PC-3 (cell line): ENCODE results near the gene TM4SF4. TPM values are rescaled to one million over a fixed set of nuclear protein-coding genes. Genes with fewer than 3 reads are reported as not detected.
A peak's percentile ranks its signal among the peaks of the same experiment; 100 is the strongest.

Experiments used
- ATAC-seq: fragments of 200-7000 bp; cut with Tn5 transposase; 2 replicates; pipeline ENCODE4 v1.9.1; 2020; ENCODE audit warnings: mild to moderate bottlenecking, moderate library complexity
- BruUV-seq: library from RNA; stranded (reverse); fragments of 400-500 nt; replicated peaks from 2 replicates; lab custom pipeline; 2021; lab: Mats Ljungman, UMichigan
- CTCF ChIA-PET: fragments of 300-600 bp; sonication (Branson Sonifier 250); formaldehyde crosslinking; loops from one replicate; lab custom pipeline; 2022; ENCODE audit warnings: antibody characterized with exemption; lab: Charles Lee
- POLR2A ChIA-PET: fragments of 300-600 bp; sonication (Branson Sonifier 250); formaldehyde crosslinking; loops from one replicate; lab custom pipeline; 2022; ENCODE audit warnings: antibody characterized with exemption; ENCODE audit not compliant: unreplicated experiment; lab: Charles Lee
- DNase-seq: peaks from one replicate; pipeline ENCODE4 v3.0.0-alpha.2; 2015
- H2AFZ ChIP-seq: fragments of 300-600 bp; sonication (generic); 2 replicates; pipeline ENCODE4 v1.6.0; 2016; ENCODE audit warnings: antibody characterized with exemption, low read length
- H3F3A ChIP-seq: fragments of 300-600 bp; sonication (generic); one replicate; pipeline ENCODE4 v1.6.0; 2017; ENCODE audit warnings: antibody characterized with exemption, low read length, control low read depth, mild to moderate bottlenecking; ENCODE audit not compliant: unreplicated experiment
- H3K27ac ChIP-seq: fragments of 300-600 bp; sonication (generic); 2 replicates; pipeline ENCODE4 v1.5.1; 2016; ENCODE audit warnings: mild to moderate bottlenecking, low read length
- H3K27me3 ChIP-seq: fragments of 300-600 bp; sonication (generic); 2 replicates; pipeline ENCODE4 v1.6.1; 2016; ENCODE audit warnings: low read length, mixed read lengths
- H3K36me3 ChIP-seq: fragments of 300-600 bp; sonication (generic); 2 replicates; pipeline ENCODE4 v1.6.1; 2016; ENCODE audit warnings: low read depth, mixed run types, low read length, mixed read lengths
- H3K4me1 ChIP-seq: fragments of 300-600 bp; sonication (generic); 2 replicates; pipeline ENCODE4 v1.5.1; 2016; ENCODE audit warnings: low read length; ENCODE audit not compliant: insufficient read depth
- H3K4me2 ChIP-seq: fragments of 300-600 bp; sonication (generic); 2 replicates; pipeline ENCODE4 v1.6.0; 2016; ENCODE audit warnings: low read length
- H3K4me3 ChIP-seq: fragments of 300-600 bp; sonication (generic); 2 replicates; pipeline ENCODE4 v1.5.1; 2016; ENCODE audit warnings: mild to moderate bottlenecking, low read length, mixed read lengths
- H3K79me2 ChIP-seq: fragments of 300-600 bp; sonication (generic); 2 replicates; pipeline ENCODE4 v1.6.1; 2017; ENCODE audit warnings: low read length, mixed read lengths
- H3K9ac ChIP-seq: fragments of 300-600 bp; sonication (generic); 2 replicates; pipeline ENCODE4 v1.6.0; 2016; ENCODE audit warnings: mild to moderate bottlenecking, low read length
- H3K9me2 ChIP-seq: fragments of 300-600 bp; sonication (generic); replicated peaks from 2 replicates; pipeline ENCODE4 v1.6.1; 2016; ENCODE audit warnings: mixed run types, low read length, mixed read lengths
- H3K9me3 ChIP-seq: fragments of 300-600 bp; sonication (generic); 2 replicates; pipeline ENCODE4 v1.6.1; 2016; ENCODE audit warnings: low read length, mixed read lengths
- H4K20me1 ChIP-seq: fragments of 300-600 bp; sonication (generic); 2 replicates; pipeline ENCODE4 v1.6.1; 2016; ENCODE audit warnings: low read length, mixed read lengths
- CTCF ChIP-seq: fragments of 300-600 bp; sonication (generic); conservative IDR thresholded peaks from 2 replicates; pipeline ENCODE4 v1.5.1; 2017; ENCODE audit warnings: antibody characterized with exemption, low read depth, mild to moderate bottlenecking, low read length
- EZH2 ChIP-seq: fragments of 300-600 bp; sonication (generic); IDR thresholded peaks from one replicate; pipeline ENCODE4 v1.6.1; 2017; ENCODE audit warnings: antibody characterized with exemption, mild to moderate bottlenecking, low read length; ENCODE audit not compliant: unreplicated experiment
- EZH2phosphoT487 ChIP-seq: fragments of 300-600 bp; sonication (generic); IDR thresholded peaks from 2 replicates; pipeline ENCODE4 v1.6.1; 2018; ENCODE audit warnings: mild to moderate bottlenecking, antibody characterized with exemption, low read length, borderline replicate concordance
- intact Hi-C: fragments of 100-400 bp; cut with micrococcal nuclease; formaldehyde crosslinking; loops from 2 replicates; pipeline ENCODE4 v1.9.0; 2023
- total RNA-seq: library from RNA; depleted of rRNA; stranded (reverse); fragments of >200 nt; gene quantifications from 2 replicates; pipeline ENCODE4 v1.2.3, GENCODE V29; 2014

TM4SF4 gene
- total RNA-seq, 1 experiment from 2014 or later, result 0.40 TPM

GRCh38 chr3:149534671-149535332 is 60.3 kb downstream of the TM4SF4 start:
- TF ChIP-seq EZH2 (no peak), CTCF (no peak), EZH2phosphoT487 (no peak)
- H3K27me3 ChIP-seq, result no peaks in the 10 kb centered on the region
- no peak overlapping the region for H3K9ac ChIP-seq
- no peaks in the 10 kb centered on the region for H3K4me1 ChIP-seq
- intact Hi-C loops, result no loop called here
- H3K9me3 ChIP-seq, result no peaks in the 10 kb centered on the region
- H3F3A ChIP-seq, result no peaks in the 10 kb centered on the region
- peaks cover 48% of the 10 kb centered on the region for H3K79me2 ChIP-seq
- H3K27ac ChIP-seq, result no peak overlapping the region
- no peak overlapping the region for H3K4me2 ChIP-seq
- no peak overlapping the region for H2AFZ ChIP-seq
- POLR2A ChIA-PET, result interaction anchor here (0.6 kb wide), 1 partner anchor 46 kb away, joined by 7 read pairs; no protein-coding TSS in a partner anchor
- CTCF ChIA-PET, result interaction anchor here (1.0 kb wide), 1 partner anchor 24 kb away, joined by 5 read pairs; no protein-coding TSS in a partner anchor
- no peak overlapping the region for H3K4me3 ChIP-seq
- H3K36me3 ChIP-seq, result peaks cover 16% of the 10 kb centered on the region; the same call in 1 of the 2 replicates
- H4K20me1 ChIP-seq, result no peaks in the 10 kb centered on the region
- BruUV-seq, result no TSS peak
- DNase-seq (no peak), ATAC-seq (peak; percentile 28; the same call in 1 of the 2 replicates)
- no peaks in the 10 kb centered on the region for H3K9me2 ChIP-seq

- ChIA-PET CTCF (interaction anchor here (1.0 kb wide), 1 partner anchor 25 kb away, joined by 5 read pairs; no protein-coding TSS in a partner anchor), POLR2A (interaction anchor here (0.6 kb wide), 1 partner anchor 46 kb away, joined by 7 read pairs; no protein-coding TSS in a partner anchor)
- Histone ChIP-seq H3K9me2 (no peaks in the 10 kb centered on the region), H3K27ac (no peak overlapping the region), H3K27me3 (no peaks in the 10 kb centered on the region), H3K79me2 (peaks cover 51% of the 10 kb centered on the region), H3K9me3 (no peaks in the 10 kb centered on the region), H3K4me1 (peaks cover 5% of the 10 kb centered on the region), H3K4me3 (no peak overlapping the region), H3K36me3 (peaks cover 20% of the 10 kb centered on the region; the same call in 1 of the 2 replicates), H2AFZ (no peak overlapping the region), H3K4me2 (no peak overlapping the region), H4K20me1 (no peaks in the 10 kb centered on the region), H3K9ac (no peak overlapping the region), H3F3A (no peaks in the 10 kb centered on the region)
- TF ChIP-seq EZH2 (no peak), EZH2phosphoT487 (no peak), CTCF (no peak)
- intact Hi-C loops, result no loop called here
- BruUV-seq, result no TSS peak
- DNase-seq (no peak), ATAC-seq (no peak)
Observed at GRCh38 chr3:149535333-149535685, 60.8 kb downstream of the TM4SF4 start.

GRCh38 chr3:149536429-149536828 is 61.9 kb downstream of the TM4SF4 start:
- Histone ChIP-seq H2AFZ (no peak overlapping the region), H3K4me1 (peaks cover 15% of the 10 kb centered on the region), H3K9ac (no peak overlapping the region), H3K4me2 (no peak overlapping the region), H3K79me2 (peaks cover 56% of the 10 kb centered on the region), H3K36me3 (peaks cover 28% of the 10 kb centered on the region; the same call in 1 of the 2 replicates), H3F3A (no peaks in the 10 kb centered on the region), H3K27ac (no peak overlapping the region), H3K4me3 (no peak overlapping the region), H4K20me1 (no peaks in the 10 kb centered on the region), H3K9me3 (no peaks in the 10 kb centered on the region), H3K27me3 (no peaks in the 10 kb centered on the region), H3K9me2 (no peaks in the 10 kb centered on the region)
- ChIA-PET POLR2A (no interaction called here), CTCF (no interaction called here)
- intact Hi-C loops, result no loop called here
- BruUV-seq, result no TSS peak
- TF ChIP-seq CTCF (no peak), EZH2phosphoT487 (no peak), EZH2 (no peak)
- no peak for DNase-seq
- no peak for ATAC-seq
